GM12892 (cell line): ENCODE data around the gene SMOC1.
A peak's percentile ranks its signal among the peaks of the same experiment; 100 is the strongest.

Experiments used
- DNase-seq: peaks from one replicate; pipeline ENCODE4 v3.0.0; 2011; ENCODE audit not compliant: insufficient read length
- FAIRE-seq: peaks from 2 replicates; lab custom pipeline; 2011; peaks lifted over from hg19 to GRCh38; lab: Jason Lieb, UNC
- POLR2A ChIP-seq: IDR thresholded peaks from 2 replicates; pipeline ENCODE4 v1.6.1; 2011; ENCODE audit warnings: low read depth, low read length, control low read depth
- POLR2AphosphoS5 ChIP-seq: IDR thresholded peaks from 2 replicates; pipeline ENCODE4 v1.6.1; 2011; ENCODE audit warnings: low read depth, low read length, control low read depth
- TAF1 ChIP-seq: IDR thresholded peaks from 2 replicates; pipeline ENCODE4 v1.6.1; 2011; ENCODE audit warnings: low read depth, mild to moderate bottlenecking, control low read depth, low read length, borderline replicate concordance

Gene SMOC1

GRCh38 chr14:69850086-69850735 lies 29.0 kb upstream of the SMOC1 start:
- no peak for TF ChIP-seq TAF1
- no peak for TF ChIP-seq POLR2A
- TF ChIP-seq POLR2AphosphoS5: no peak
- DNase-seq (peak; percentile 39), FAIRE-seq (peak; percentile 73)

DNA sequence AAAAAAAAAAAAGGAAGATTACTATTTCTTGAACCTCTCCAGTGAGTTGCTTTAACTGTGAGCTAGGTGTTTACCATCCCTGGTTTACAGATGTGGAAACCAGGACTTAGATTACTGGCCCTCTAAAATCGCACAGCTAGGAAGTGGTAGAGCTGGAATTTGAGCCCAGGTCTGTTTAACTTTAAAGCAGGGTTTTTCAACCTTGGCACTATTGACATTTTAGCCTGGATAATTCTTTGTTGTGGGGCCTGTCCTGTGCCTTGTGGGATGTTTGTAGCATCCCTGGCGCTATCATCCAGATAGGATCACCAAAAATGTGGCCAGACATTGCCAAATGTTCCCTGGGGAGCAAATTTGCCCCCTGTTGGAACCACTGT lies 28.5 kb upstream of the SMOC1 start:
- TF ChIP-seq POLR2A (no peak), POLR2AphosphoS5 (no peak), TAF1 (no peak)
- DNase-seq: no peak
- no peak for FAIRE-seq

DNA sequence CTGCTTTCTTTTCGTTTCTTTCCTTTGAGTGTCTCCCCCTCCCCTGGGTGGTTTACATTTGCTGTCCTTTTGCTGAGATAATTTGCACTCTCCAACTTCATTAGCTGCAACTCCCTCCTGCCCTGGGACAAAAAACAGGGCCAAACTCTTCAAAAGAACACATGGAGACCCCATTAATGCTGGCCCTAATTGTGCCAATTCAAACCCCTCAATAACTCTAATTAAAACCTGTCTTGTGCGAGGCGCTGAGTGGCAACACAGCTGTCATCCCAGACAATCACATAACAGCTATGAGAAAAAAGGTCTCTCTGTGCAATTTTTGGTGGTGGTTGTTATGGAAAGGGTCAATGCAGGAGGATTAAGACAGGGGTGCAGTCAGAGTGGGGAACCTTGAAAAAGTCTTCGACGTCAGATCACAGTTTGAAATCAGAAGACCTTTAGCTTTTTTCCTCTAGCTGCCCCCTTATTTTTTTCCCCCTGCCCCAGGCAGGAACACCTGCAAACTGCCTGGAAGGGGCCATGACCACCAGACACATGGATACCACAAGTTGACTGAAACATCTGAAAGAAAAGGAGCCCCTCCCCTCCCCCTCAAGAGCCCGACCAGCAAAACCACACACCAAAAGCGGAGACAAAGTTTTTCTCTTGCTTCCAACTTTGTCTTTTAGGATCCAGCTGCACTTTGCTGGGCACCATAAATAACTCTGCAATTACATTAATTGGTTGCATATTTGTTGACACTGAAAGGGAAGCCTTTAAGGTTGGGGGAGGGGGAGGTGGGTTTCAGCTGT lies 26.5 kb upstream of the SMOC1 start:
- TF ChIP-seq TAF1 (no peak), POLR2A (no peak), POLR2AphosphoS5 (no peak)
- no peak for DNase-seq
- no peak for FAIRE-seq

- DNase-seq (no peak), FAIRE-seq (no peak)
- no peak for TF ChIP-seq POLR2A
- TF ChIP-seq TAF1: no peak
- no peak for TF ChIP-seq POLR2AphosphoS5
Observed at GRCh38 chr14:69853774-69854173, 25.4 kb upstream of the SMOC1 start.

GRCh38 chr14:69854598-69854997 lies 24.6 kb upstream of the SMOC1 start:
- DNase-seq (no peak), FAIRE-seq (no peak)
- TF ChIP-seq TAF1 (no peak), POLR2A (no peak), POLR2AphosphoS5 (no peak)

DNA sequence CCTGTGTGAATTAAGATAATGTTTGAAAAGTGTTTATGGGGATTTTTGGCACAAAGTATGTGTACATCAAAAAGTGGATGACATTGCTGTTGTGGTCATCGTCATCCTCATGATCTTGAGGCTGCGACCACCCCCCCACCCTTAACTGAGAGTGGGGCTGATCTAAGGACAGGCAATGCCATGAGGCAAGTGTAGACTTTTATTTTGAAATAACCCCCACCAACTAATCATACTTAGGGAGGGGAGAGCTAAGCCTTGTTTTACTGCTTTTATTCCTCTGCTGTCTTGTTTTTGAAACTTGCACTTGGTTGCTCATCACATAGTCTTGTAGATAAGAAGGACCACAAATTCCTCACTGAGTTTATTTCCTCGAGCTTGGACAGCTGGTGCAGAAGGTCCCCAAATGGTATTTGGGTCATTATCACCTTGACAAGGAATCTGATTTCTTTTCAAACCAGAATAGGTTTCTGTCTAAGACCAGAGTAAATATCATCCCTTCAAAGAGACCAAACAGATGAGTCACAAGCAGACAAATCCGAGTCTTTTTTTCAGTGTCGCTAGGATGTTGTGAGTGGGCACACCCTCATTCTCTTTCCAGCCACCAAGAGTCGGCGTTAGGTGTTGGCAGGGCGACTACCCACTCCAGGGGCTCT lies 23.9 kb upstream of the SMOC1 start:
- TF ChIP-seq TAF1 (no peak), POLR2A (no peak), POLR2AphosphoS5 (no peak)
- DNase-seq (no peak), FAIRE-seq (no peak)

DNA sequence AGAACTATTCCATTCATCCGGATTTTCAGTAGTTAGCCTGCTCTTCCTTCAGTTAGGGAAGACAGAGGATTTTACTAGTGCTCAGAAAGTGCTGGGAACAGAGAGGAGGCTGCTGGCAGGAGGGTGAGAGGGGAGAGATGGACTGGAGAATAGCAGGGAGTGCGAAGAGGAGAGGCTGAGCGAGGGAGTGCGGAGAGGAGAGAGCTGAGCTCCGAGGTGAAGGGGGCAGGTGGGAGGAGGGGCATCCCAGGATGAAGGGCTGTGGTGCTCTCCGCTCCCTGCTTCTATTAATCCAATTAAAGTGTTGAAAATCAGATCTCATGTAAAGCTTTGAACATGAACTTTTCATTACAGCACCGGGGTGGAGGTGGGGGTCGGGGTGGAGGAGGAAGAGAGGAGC lies 20.4 kb upstream of the SMOC1 start:
- no peak for FAIRE-seq

DNA sequence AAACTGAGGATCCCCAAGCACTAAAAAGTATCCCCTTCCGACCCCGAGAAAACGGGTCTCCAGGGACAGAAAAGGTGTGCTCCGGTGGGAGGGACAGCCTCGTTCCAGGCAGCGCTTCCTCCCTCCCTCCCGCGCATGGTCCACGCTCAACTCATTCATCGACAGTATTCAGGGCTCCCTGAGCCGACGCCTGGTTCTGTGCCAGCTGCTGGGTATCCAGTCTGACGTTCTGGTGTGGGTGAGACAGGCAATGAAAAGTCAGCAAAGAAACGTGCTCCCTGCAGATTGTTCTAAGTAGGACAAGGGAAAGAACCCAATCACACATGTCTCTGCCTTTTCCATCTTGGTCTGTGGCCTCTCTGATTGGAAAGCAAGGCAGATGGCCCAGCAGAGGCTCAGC lies 19.6 kb upstream of the SMOC1 start:
- no peak for TF ChIP-seq POLR2A
- TF ChIP-seq TAF1: no peak
- no peak for TF ChIP-seq POLR2AphosphoS5
- FAIRE-seq: no peak
- no peak for DNase-seq

More for the DNA sequence above, 20.4 kb upstream of the SMOC1 start:
- DNase-seq: no peak
- TF ChIP-seq POLR2A (no peak), POLR2AphosphoS5 (no peak), TAF1 (no peak)

DNA sequence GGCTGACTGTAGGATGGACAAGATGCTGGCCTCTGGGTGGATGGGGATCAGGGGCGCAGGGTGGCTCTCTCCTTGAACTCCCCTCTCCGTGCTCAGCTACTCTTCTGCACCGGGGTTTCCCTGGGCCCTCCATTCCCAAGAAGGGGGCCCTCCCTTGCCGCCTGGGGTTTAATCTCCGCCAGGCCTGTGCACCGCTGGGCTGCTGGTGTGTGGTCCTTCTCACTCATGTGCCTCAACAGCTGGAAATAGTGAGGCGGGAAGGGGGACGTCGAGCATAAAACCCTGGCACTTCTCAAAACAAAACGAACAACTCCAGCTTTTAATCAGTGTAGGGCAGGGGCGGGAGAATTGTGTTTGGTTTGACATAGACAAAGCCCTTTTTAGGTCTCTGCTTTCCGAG lies 19.0 kb upstream of the SMOC1 start:
- TF ChIP-seq POLR2AphosphoS5: no peak
- TF ChIP-seq POLR2A: no peak
- no peak for TF ChIP-seq TAF1
- FAIRE-seq (no peak), DNase-seq (no peak)

- TF ChIP-seq POLR2A (no peak), TAF1 (no peak), POLR2AphosphoS5 (no peak)
- FAIRE-seq (no peak), DNase-seq (no peak)
Observed at GRCh38 chr14:69861025-69861569, 18.1 kb upstream of the SMOC1 start.

GRCh38 chr14:69863083-69863482 lies 16.1 kb upstream of the SMOC1 start:
- no peak for TF ChIP-seq POLR2AphosphoS5
- TF ChIP-seq TAF1: no peak
- TF ChIP-seq POLR2A: no peak
- no peak for DNase-seq
- FAIRE-seq: no peak
